ENCODE results near the gene SYNJ2. TPM values are rescaled to one million over a fixed set of nuclear protein-coding genes. Genes with fewer than 3 reads are reported as not detected.

The SYNJ2 gene
- total RNA-seq, 1 donor from 2014 or later: 4.5 TPM

DNA sequence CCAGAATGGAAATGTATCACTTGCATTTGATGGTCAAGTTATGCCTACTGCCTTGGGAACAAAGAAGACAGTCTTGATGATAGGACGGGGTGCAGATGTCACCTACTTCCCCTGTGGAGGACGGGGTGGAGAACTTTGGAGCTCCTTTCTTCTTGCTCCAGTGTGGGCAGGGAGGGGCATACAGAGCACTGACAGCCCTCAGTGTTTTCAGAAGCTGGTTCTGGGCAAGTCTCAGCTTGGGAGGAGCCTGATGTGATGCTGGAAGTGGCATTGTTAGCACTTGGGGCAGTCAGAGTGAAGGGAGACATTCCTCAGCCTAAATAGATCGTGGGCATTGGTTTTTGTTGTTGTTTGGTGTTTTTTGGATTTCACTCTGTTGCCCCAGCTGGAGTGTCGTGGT lies 59.7 kb downstream of the SYNJ2 start:
- intact Hi-C loops (cut with DNase I): no loop called here
- Histone ChIP-seq H3K27me3 (ENCODE audit: low read depth) (no peaks in the 10 kb centered on the region), H3K4me1 (peaks cover 29% of the 10 kb centered on the region), H3K4me3 (no peak overlapping the region), H3K27ac (no peak overlapping the region), H3K9me3 (no peaks in the 10 kb centered on the region), H3K36me3 (no peaks in the 10 kb centered on the region)
- ATAC-seq (no peak), DNase-seq (peak; percentile 2)
- TF ChIP-seq, protein P1, sequence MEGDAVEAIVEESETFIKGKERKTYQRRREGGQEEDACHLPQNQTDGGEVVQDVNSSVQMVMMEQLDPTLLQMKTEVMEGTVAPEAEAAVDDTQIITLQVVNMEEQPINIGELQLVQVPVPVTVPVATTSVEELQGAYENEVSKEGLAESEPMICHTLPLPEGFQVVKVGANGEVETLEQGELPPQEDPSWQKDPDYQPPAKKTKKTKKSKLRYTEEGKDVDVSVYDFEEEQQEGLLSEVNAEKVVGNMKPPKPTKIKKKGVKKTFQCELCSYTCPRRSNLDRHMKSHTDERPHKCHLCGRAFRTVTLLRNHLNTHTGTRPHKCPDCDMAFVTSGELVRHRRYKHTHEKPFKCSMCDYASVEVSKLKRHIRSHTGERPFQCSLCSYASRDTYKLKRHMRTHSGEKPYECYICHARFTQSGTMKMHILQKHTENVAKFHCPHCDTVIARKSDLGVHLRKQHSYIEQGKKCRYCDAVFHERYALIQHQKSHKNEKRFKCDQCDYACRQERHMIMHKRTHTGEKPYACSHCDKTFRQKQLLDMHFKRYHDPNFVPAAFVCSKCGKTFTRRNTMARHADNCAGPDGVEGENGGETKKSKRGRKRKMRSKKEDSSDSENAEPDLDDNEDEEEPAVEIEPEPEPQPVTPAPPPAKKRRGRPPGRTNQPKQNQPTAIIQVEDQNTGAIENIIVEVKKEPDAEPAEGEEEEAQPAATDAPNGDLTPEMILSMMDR (IDR thresholded peaks at IDR 0.05): no peak

DNA sequence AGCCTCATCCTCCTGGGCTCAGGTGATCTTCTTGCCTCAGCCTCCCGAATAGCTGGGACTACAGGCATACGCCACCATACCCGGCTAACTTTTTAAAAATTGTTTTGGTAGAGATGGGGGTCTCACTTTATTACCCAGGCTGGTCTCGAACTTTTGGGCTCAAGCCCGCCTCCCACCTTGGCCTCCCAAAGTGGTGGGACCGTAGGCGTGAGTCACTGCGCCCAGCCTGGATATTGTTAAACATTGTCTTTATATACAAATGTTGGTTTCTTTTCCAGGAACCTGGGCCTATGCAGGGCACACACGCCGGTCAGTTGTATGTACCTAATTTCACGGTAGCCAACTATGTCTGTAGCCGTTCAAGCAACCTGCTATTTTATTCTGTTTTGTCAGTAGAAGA lies 60.1 kb downstream of the SYNJ2 start:
- Histone ChIP-seq H3K4me3 (no peak overlapping the region), H3K9me3 (no peaks in the 10 kb centered on the region), H3K27me3 (ENCODE audit: low read depth) (no peaks in the 10 kb centered on the region), H3K36me3 (no peaks in the 10 kb centered on the region), H3K4me1 (peaks cover 29% of the 10 kb centered on the region), H3K27ac (no peak overlapping the region)
- DNase-seq (peak; percentile 18), ATAC-seq (no peak)
- TF ChIP-seq, protein P1 (IDR thresholded peaks at IDR 0.05): no peak
- intact Hi-C loops (cut with DNase I): no loop called here

DNA sequence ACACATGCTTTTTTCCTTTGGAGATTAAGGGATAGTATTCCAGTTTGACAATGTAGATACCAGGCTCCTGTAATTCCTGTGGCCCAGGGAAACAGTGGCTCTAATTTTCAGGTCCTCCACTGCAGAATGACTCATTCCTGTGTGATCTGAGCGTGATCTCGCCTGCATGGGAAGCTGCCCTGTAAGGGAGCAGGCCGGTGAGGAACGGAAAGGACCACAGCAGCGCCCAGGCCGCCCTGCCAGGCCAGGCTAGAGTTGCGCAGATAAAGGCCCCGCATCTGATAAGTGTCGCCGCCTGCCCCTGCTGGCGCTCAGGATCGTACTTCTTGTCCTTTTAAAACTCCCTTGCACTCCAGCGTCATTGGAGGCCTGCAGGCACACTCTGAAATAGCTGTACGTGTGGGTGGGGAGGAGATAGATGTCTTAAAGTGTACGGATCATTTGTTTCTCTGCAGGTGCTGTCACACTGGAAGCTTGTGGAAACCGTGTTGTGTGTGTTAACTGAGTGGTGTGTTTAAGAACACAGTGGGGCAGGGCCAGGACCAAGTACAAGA lies 60.7 kb downstream of the SYNJ2 start:
- DNase-seq (peak; percentile 55), ATAC-seq (peak; percentile 16 to 27)
- Histone ChIP-seq H3K36me3 (no peaks in the 10 kb centered on the region), H3K27me3 (ENCODE audit: low read depth) (no peaks in the 10 kb centered on the region), H3K4me3 (no peak overlapping the region), H3K27ac (no peak overlapping the region), H3K9me3 (no peaks in the 10 kb centered on the region), H3K4me1 (peaks cover 29% of the 10 kb centered on the region)
- TF ChIP-seq, protein P1 (IDR thresholded peaks at IDR 0.05): no peak
- intact Hi-C loops (cut with DNase I): no loop called here

DNA sequence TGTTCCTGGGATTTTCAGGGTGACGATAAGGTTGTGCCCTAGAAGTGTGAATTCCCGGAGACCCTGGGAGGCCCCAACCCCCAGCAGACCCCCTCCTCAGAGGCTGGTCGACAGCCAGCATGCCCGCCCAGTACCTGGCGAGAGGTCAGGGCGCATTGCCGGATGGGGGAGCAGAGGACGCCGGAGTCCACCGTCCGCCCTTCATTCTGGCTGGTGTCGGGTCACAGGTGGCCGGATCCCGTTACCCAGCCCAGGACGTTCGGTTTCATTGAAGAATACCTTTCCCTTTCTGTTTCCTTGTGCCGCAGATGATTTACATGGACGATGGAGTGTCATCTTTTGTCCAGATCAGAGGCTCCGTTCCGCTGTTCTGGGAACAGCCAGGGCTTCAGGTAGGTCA lies 61.3 kb downstream of the SYNJ2 start:
- no peaks in the 10 kb centered on the region for H3K36me3 ChIP-seq
- TF ChIP-seq, protein P1 (IDR thresholded peaks at IDR 0.05): no peak
- no peaks in the 10 kb centered on the region for H3K9me3 ChIP-seq
- DNase-seq (peak; percentile 36), ATAC-seq (no peak)
- H3K4me1 ChIP-seq: peaks cover 29% of the 10 kb centered on the region
- H3K27ac ChIP-seq: no peak overlapping the region
- H3K4me3 ChIP-seq: no peak overlapping the region
- intact Hi-C loops (cut with DNase I): no loop called here
- H3K27me3 ChIP-seq (ENCODE audit: low read depth): no peaks in the 10 kb centered on the region

DNA sequence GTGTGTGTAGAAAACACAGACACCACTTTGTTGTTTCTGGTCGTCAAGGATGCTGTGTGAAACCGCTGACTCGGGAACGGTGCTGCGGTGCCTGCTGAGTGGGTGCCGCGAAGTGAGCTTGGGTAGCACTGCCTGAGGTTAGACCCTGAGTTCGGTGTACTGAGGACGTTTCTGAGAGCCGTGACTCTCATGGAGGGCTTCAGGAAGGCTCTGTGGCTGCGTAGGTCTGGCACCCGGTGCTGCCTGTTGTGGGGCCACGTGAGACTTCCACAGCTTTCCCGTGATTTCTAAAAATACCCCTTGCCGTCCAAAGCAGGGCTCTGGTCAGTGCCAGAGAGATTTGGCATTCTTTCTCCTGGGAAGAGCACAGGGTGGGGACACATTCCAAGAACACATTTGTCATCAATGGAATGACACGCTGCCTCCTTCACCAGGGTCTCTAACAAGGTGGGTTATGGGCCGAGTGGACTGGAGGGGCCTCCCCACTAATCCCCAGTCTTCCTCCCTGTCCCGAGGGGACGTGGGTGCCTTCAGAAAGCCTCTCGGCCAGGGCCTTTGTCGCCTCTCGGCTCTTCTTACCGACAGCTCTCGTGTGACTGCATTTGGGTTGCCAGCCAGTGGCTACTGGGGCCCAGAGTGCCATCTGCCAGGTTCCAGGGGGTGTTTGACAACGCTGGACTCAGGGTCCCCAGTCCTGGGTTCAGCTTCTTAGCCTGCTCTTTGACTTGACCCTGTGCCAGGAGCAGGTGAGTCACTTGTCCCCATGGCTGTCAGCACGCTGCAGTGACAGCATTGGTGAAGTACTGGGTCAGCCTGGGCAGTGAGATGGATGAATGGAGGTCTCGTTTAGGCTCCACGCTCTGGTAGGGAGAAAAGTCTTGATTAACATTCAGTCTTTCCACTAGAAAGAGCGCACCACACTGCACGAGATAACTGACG lies 62.2 kb downstream of the SYNJ2 start:
- H3K27ac ChIP-seq: no peak overlapping the region
- TF ChIP-seq, protein P1 (IDR thresholded peaks at IDR 0.05): no peak
- H3K27me3 ChIP-seq (ENCODE audit: low read depth): no peaks in the 10 kb centered on the region
- no peaks in the 10 kb centered on the region for H3K36me3 ChIP-seq
- peaks cover 29% of the 10 kb centered on the region for H3K4me1 ChIP-seq
- no peak overlapping the region for H3K4me3 ChIP-seq
- no peaks in the 10 kb centered on the region for H3K9me3 ChIP-seq
- DNase-seq (peak; percentile 19), ATAC-seq (no peak)
- intact Hi-C loops (cut with DNase I): no loop called here
